HL-60/S4 treated with phorbol 12-myristate 13-acetate at 8.2 ng/mL for 4 days and 3 days (cell line): Measurements from ENCODE around the gene SPIC.
"Not testable (repeated sequence)": the region's sequence is repeated elsewhere in the genome, so short reads cannot be mapped to it uniquely, and the experiment has no call there.

Experiments
- in situ Hi-C: fragments of 300-500 bp; cut with MboI; formaldehyde crosslinking; loops from 2 replicates; pipeline ENCODE4 v1.15.0; 2022; ENCODE audit warnings: low sequenced_read_pairs

Gene SPIC

DNA sequence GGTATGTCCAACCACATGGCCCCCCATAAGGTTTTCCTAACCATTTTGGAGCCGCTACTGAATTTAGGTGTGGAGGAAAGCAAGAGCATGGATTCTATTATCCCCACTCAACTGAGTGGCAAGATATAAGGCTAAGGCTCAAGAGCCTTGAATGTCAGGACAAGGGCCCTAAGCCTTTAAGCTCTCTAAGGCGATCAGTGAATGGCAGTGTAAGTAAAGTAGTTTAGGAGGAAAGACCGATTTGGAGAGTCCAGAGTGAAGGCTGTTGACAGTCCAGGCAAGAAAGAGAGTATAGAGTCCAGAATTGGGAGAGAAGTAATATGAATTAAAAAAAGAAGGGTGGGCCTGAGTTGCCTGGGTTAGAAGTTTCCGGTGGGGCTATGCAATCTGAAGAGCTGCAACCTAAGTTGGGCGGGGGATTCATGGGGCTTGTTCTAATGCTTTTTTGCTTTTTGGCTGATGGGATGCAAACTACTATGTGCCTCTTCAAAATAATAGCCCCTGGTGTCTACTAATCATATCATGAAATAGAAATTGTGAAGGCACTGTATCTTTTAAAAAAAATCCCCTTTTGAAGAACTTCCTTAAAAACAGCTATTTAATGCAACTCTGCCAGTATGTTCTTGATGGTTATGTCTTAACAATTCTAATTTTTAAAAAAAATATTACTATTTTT, at the start of gene SPIC:
Gene SPIC, plus strand, starts transcription at position 626 of the 676 bp plus-strand sequence. CDS start 1,569 bp downstream, outside the sequence.
- in situ Hi-C loops, result no loop called here

- in situ Hi-C loops, result no loop called here
Measured at GRCh38 chr12:101430456-101430855, 44.7 kb upstream of the SPIC start.

DNA sequence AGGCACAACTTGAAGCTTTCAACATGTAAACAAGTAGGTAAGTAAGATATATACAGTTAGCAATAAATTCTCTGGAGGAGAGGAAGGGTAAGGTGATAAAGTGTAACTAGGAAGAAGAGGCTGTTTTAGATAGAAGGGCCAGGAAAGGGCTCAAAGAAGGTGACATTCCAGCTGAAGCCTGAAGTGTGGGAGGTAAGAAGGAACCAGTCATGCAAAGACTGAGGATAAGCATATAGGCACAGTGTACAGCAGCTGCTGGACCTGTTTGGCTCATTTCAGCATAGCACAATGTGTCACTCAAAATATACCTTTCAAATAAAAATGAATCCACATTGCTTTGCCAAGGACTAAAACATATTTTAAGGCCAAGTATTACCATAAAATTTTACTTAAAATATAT, 39.0 kb upstream of the SPIC start:
- in situ Hi-C loops, result no loop called here

GRCh38 chr12:101439236-101439635, 35.9 kb upstream of the SPIC start:
- in situ Hi-C loops, result no loop called here

- in situ Hi-C loops, result no loop called here
Measured at GRCh38 chr12:101441461-101442224, 33.5 kb upstream of the SPIC start.

GRCh38 chr12:101455685-101456084, 19.5 kb upstream of the SPIC start:
- in situ Hi-C loops, result no loop called here

DNA sequence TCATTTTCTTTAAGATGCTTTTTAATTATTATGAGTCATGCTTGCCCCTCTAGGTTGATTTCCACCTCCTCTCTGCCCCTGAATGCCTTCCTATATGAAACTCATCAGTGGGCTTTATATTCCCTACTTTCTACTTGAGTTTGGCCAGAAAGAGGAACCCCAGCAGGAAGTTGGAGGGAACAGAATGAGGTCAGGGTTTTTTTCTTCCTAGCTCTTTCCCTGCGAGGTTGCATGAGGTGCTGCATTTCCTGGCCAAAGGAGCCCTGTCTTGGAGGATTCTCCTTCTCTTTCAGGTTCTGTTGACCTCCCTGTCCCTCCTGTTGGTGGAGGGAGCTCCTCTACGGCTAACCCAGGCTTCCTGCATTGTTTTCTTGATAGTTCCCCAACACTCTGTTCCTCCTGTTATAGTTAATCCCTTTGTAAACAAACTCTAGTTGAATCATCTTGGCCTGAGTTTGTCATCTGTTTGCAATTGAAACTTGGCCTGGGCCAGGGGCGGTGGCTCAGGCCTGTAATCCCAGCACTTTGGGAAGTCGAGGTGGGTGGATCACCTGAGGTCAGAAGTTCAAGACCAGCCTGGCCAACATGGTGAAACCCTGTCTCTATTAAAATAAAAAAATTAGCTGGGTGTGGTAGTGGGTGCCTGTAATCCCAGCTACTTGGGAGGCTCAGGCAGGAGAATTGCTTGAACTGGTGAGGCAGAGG, 15.3 kb upstream of the SPIC start:
- in situ Hi-C loops, result no loop called here

DNA sequence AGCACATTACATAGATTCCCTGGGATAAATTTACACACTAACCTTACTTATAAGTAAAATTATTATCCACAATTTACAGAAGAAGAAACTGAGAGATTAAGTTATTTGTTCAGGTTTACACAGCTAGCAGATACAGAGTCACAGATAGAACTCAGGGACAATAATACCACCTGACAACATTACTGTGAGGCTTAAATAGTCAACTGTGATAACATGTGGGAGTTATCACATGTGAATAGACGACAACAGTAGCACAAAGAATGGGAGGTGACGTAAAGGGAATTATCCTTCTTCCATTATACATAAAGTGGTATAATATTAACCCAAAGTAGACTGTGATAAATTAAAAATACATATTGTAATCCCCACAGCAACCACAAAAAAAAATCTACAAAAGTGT, 6.2 kb upstream of the SPIC start:
- in situ Hi-C loops, result no loop called here

DNA sequence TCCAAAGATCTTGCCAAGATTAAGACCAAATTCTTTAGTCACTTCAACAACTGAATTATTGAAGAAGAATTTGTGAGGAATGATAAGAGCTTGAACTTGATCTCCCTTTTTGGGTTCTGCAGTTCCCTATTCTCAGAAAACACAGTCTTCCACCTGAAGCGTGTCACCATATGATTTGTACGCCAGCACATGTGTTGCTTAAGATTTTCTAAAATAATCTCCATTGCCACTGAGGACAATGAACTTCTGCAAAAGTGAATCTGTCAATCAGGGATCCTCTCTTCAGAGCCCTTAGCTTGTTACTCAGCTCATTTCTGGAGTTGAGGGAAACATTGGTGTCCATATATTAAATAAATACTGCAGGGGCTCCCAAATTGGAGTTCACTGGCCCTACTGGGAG, 4.2 kb upstream of the SPIC start:
- in situ Hi-C loops, result no loop called here

- in situ Hi-C loops, result not testable (repeated sequence)
Measured at GRCh38 chr12:101471878-101472277, 3.3 kb upstream of the SPIC start.

- in situ Hi-C loops, result no loop called here
Measured at GRCh38 chr12:101474248-101474647, 888 bp upstream of the SPIC start.

- in situ Hi-C loops, result no loop called here
Measured at GRCh38 chr12:101475751-101476305, 692 bp downstream of the SPIC start.

DNA sequence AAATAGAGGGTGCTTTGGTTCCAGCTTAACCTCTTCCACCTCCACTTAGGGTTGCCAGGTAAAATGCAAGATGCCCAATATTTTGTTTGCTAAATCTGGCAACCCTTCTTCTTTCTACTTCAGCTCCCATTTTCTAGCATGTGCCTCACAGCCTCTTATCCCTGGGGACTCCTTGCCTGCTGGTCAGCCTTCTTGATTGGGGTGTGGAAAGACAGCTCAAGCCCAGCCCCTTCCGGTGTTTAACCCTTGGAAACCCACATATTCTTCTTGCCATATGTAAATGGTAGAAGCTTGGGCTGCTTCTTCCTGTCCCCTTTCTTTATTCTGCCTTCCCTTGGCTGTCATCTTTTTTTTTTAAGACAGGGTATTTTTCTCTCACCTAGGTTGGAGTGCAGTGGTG, 5.7 kb downstream of the SPIC start:
- in situ Hi-C loops, result no loop called here

DNA sequence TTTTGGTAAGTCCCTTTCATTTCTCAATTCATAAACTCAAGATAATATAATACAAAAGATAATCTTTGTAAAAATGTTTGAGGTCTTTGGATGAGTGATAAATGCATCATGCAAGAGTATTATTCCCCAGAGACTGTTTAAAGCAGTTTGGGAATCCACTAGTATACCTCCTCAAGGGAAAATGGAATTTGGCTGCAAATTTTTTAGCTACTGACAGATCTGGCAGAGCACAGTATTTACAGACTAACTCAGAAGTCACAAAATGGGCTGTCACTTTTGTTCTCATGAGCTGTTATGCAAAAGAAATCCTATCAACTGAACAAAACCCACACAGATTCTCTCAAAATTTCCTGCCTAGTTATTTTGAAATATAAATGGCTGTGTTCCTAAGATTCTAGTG, 9.9 kb downstream of the SPIC start:
- in situ Hi-C loops, result no loop called here

- in situ Hi-C loops, result no loop called here
Measured at GRCh38 chr12:101488469-101488868, 13.3 kb downstream of the SPIC start.

DNA sequence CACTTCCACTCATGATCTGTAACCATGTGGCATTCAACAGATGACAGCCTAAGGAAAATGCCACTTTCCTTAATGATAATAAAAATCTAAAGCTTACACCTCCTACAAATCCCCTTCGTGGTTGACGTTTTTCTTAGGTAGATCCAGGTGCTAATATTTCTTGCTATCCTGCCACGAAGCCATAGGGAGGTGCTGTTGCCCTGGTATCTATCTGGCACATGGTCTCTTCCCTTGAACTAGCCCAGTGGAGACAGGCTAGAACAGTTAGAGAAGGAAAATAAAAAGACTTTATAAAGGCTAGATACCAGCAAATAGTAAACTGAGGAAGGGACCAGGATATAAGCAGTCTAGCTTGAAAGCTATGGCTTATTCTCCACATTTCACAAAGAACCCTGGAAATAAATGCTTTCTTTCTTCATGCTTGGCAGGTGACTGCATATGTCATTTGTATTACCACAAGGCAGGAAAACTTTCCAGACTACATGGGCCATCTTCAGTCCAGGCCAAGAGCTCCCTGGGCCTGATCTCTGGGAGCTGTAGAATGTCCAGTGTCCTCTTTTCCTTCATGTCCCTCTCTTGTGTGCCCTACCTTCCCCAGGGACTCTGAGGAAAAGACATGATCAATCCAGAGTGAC, 15.3 kb downstream of the SPIC start:
- in situ Hi-C loops, result no loop called here

GRCh38 chr12:101491329-101491728, 16.2 kb downstream of the SPIC start:
- in situ Hi-C loops, result no loop called here

DNA sequence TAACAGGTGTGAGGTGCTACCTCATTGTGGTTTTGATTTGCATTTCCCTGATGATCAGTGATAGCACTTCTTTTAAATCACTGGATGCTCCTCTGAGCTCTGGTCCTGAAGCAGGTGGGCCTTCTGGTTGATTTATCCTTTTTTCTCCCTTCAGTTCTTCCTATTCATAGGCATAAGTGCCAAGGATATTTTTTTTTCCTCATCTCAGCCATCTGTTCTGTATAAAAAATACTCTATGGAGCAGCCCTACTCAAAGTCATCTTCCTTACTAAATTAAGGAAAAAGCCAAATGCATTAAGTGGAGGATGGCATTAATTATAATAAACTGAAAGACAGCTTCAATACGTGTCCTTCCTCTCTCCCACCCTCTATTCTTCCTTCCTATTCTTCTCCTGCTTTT, 18.4 kb downstream of the SPIC start:
- in situ Hi-C loops, result no loop called here

DNA sequence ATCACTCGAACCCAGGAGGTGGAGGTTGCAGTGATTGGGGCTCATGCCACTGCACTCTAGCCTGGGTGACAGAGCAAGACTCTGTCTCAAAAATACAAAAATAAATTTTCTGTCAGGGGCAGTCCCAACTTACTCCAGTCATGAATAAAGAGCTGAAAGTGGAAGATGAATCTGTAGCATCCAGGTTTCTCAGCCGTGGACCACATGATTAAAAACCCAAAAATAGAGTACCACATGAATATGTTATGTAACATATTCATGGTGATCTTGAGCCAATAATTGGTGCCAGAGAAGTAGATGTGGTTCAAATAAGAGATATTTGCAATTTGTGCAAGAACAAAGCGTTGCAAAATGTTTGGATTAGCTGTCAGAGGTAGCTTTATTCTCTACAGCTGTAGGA, 23.1 kb downstream of the SPIC start:
- in situ Hi-C loops, result no loop called here

DNA sequence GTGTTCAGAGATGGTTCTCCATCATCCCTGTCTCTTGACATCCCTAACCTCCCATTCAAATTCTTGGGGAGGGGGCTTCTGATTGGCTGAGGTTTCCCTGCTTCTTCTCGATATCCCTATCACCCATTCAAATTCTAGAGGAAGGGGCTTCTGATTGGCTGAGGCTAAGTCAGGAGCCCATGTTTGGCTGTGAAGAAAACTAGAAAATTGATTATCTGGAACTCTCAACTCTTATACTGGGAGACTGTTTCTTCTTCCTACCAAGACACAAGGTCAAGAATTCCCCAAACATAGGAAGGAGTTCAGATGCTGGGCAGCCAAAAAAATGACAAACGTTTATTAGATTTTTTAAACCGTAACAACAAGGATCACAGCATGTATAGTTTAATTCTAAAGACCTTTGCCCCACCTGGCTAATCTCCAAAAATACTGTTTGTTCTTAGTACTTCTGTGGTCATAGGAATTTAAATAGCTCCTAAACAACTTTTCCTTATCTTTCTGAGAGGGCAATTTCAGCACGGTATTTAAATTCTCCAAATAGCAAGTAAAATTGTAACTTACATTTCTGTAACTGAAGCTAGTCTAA, 26.4 kb downstream of the SPIC start:
- in situ Hi-C loops, result no loop called here

- in situ Hi-C loops, result no loop called here
Measured at GRCh38 chr12:101521136-101521535, 46.0 kb downstream of the SPIC start.
